ENCODE data around the gene RNF20. TPM values are rescaled to one million over a fixed set of nuclear protein-coding genes. Genes with fewer than 3 reads are reported as not detected.
"Not testable (repeated sequence)": the region's sequence is repeated elsewhere in the genome, so short reads cannot be mapped to it uniquely, and the experiment has no call there.

Gene RNF20
- polyA plus RNA-seq (2013, experiment 1 of 2; ENCODE audit: insufficient read length): 32.8 TPM
- 36.7 TPM for polyA plus RNA-seq (2013, experiment 2 of 2; ENCODE audit: insufficient read length)

- peak; percentile 100 for DNase-seq
These were observed at the start of gene RNF20 for GRCh38 chr9:101533334-101534204. Gene RNF20, plus strand, starts transcription at chr9:101533853. Its CDS starts 1,571 bp downstream, at chr9:101535424.

- DNase-seq: no peak
These were observed 49.6 kb upstream of the RNF20 start for GRCh38 chr9:101484046-101484445.

- DNase-seq: peak; percentile 55
These were observed 47.5 kb upstream of the RNF20 start for GRCh38 chr9:101485924-101486692.

- peak; percentile 74 for DNase-seq
These were observed 46.8 kb upstream of the RNF20 start for GRCh38 chr9:101486693-101487442.

- no peak for DNase-seq
These were observed 46.2 kb upstream of the RNF20 start for GRCh38 chr9:101487443-101487840.

- peak; percentile 82 for DNase-seq
These were observed 37.8 kb upstream of the RNF20 start for GRCh38 chr9:101495810-101496209.

- DNase-seq: no peak
These were observed 35.3 kb upstream of the RNF20 start for GRCh38 chr9:101498323-101498722.

GRCh38 chr9:101504188-101504587, 29.5 kb upstream of the RNF20 start:
- no peak for DNase-seq

GRCh38 chr9:101508211-101508610, 25.4 kb upstream of the RNF20 start:
- peak; percentile 76 for DNase-seq

- DNase-seq: no peak
These were observed 24.1 kb upstream of the RNF20 start for GRCh38 chr9:101509572-101509971.

- DNase-seq: no peak
These were observed 23.2 kb upstream of the RNF20 start for GRCh38 chr9:101510459-101510858.

GRCh38 chr9:101511009-101511408, 22.6 kb upstream of the RNF20 start:
- no peak for DNase-seq

GRCh38 chr9:101512116-101512515, 21.5 kb upstream of the RNF20 start:
- no peak for DNase-seq

- DNase-seq: no peak
These were observed 20.3 kb upstream of the RNF20 start for GRCh38 chr9:101513351-101513750.

- peak; percentile 84 for DNase-seq
These were observed 19.6 kb upstream of the RNF20 start for GRCh38 chr9:101514071-101514470.

GRCh38 chr9:101516655-101517054, 17.0 kb upstream of the RNF20 start:
- DNase-seq: no peak

GRCh38 chr9:101518489-101518888, 15.2 kb upstream of the RNF20 start:
- not testable (repeated sequence) for DNase-seq

- DNase-seq: no peak
These were observed 9.3 kb upstream of the RNF20 start for GRCh38 chr9:101524371-101524770.

GRCh38 chr9:101527066-101527465, 6.6 kb upstream of the RNF20 start:
- DNase-seq: no peak

GRCh38 chr9:101528015-101528414, 5.6 kb upstream of the RNF20 start:
- no peak for DNase-seq

- peak; percentile 78 for DNase-seq
These were observed 3.5 kb upstream of the RNF20 start for GRCh38 chr9:101530076-101530711.

- DNase-seq: peak; percentile 42
These were observed 2.7 kb downstream of the RNF20 start for GRCh38 chr9:101536351-101536750.
